Measurements from ENCODE around the gene HAO2.

HAO2 gene

GRCh38 chr1:119333163-119333896 is 35.3 kb upstream of the HAO2 start:
- TF ChIP-seq FOXM1 (IDR thresholded peaks at IDR 0.05; ENCODE audit: borderline replicate concordance, low read depth) (no peak), TAF1 (IDR thresholded peaks at IDR 0.05; ENCODE audit: low read depth) (no peak), USF1 (IDR thresholded peaks at IDR 0.05) (no peak), RAD21 (IDR thresholded peaks at IDR 0.05; ENCODE audit: low read depth) (no peak), CREB1 (IDR thresholded peaks at IDR 0.05; ENCODE audit: low read depth) (no peak), EGR1 (IDR thresholded peaks at IDR 0.05) (no peak), TCF12 (IDR thresholded peaks at IDR 0.05; ENCODE audit: low read depth) (no peak), YY1 (IDR thresholded peaks at IDR 0.05; ENCODE audit: low read depth) (no peak), NFIC (IDR thresholded peaks at IDR 0.05) (no peak), EP300 (IDR thresholded peaks at IDR 0.05; ENCODE audit: borderline replicate concordance) (no peak), CEBPB (IDR thresholded peaks at IDR 0.05) (no peak), ZBTB7A (IDR thresholded peaks at IDR 0.05; ENCODE audit: low read depth) (no peak), TEAD4 (IDR thresholded peaks at IDR 0.05) (no peak)
- TF ChIP-seq, protein P1, sequence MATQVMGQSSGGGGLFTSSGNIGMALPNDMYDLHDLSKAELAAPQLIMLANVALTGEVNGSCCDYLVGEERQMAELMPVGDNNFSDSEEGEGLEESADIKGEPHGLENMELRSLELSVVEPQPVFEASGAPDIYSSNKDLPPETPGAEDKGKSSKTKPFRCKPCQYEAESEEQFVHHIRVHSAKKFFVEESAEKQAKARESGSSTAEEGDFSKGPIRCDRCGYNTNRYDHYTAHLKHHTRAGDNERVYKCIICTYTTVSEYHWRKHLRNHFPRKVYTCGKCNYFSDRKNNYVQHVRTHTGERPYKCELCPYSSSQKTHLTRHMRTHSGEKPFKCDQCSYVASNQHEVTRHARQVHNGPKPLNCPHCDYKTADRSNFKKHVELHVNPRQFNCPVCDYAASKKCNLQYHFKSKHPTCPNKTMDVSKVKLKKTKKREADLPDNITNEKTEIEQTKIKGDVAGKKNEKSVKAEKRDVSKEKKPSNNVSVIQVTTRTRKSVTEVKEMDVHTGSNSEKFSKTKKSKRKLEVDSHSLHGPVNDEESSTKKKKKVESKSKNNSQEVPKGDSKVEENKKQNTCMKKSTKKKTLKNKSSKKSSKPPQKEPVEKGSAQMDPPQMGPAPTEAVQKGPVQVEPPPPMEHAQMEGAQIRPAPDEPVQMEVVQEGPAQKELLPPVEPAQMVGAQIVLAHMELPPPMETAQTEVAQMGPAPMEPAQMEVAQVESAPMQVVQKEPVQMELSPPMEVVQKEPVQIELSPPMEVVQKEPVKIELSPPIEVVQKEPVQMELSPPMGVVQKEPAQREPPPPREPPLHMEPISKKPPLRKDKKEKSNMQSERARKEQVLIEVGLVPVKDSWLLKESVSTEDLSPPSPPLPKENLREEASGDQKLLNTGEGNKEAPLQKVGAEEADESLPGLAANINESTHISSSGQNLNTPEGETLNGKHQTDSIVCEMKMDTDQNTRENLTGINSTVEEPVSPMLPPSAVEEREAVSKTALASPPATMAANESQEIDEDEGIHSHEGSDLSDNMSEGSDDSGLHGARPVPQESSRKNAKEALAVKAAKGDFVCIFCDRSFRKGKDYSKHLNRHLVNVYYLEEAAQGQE (IDR thresholded peaks at IDR 0.05; ENCODE audit: low read depth): no peak
- TF ChIP-seq, protein P2, sequence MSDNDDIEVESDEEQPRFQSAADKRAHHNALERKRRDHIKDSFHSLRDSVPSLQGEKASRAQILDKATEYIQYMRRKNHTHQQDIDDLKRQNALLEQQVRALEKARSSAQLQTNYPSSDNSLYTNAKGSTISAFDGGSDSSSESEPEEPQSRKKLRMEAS (IDR thresholded peaks at IDR 0.05): no peak

GRCh38 chr1:119336848-119337247 is 31.7 kb upstream of the HAO2 start:
- TF ChIP-seq EP300 (IDR thresholded peaks at IDR 0.05; ENCODE audit: borderline replicate concordance) (no peak), ZBTB7A (IDR thresholded peaks at IDR 0.05; ENCODE audit: low read depth) (no peak), CREB1 (IDR thresholded peaks at IDR 0.05; ENCODE audit: low read depth) (no peak), RAD21 (IDR thresholded peaks at IDR 0.05; ENCODE audit: low read depth) (no peak), USF1 (IDR thresholded peaks at IDR 0.05) (no peak), TAF1 (IDR thresholded peaks at IDR 0.05; ENCODE audit: low read depth) (no peak), TCF12 (IDR thresholded peaks at IDR 0.05; ENCODE audit: low read depth) (no peak), TEAD4 (IDR thresholded peaks at IDR 0.05) (no peak)
- TF ChIP-seq, protein P2 (IDR thresholded peaks at IDR 0.05): no peak

GRCh38 chr1:119338004-119338403 is 30.6 kb upstream of the HAO2 start:
- TF ChIP-seq USF1 (IDR thresholded peaks at IDR 0.05): no peak
- TF ChIP-seq EP300 (IDR thresholded peaks at IDR 0.05; ENCODE audit: borderline replicate concordance): no peak
- TF ChIP-seq NFIC (IDR thresholded peaks at IDR 0.05): no peak
- TF ChIP-seq FOXM1 (IDR thresholded peaks at IDR 0.05; ENCODE audit: borderline replicate concordance, low read depth): no peak
- TF ChIP-seq, protein P2 (IDR thresholded peaks at IDR 0.05): no peak
- TF ChIP-seq TAF1 (IDR thresholded peaks at IDR 0.05; ENCODE audit: low read depth): no peak
- no peak for TF ChIP-seq CEBPB (IDR thresholded peaks at IDR 0.05)
- TF ChIP-seq EGR1 (IDR thresholded peaks at IDR 0.05): no peak
- no peak for TF ChIP-seq YY1 (IDR thresholded peaks at IDR 0.05; ENCODE audit: low read depth)
- TF ChIP-seq ZBTB7A (IDR thresholded peaks at IDR 0.05; ENCODE audit: low read depth): no peak
- TF ChIP-seq, protein P1 (IDR thresholded peaks at IDR 0.05; ENCODE audit: low read depth): no peak
- TF ChIP-seq CREB1 (IDR thresholded peaks at IDR 0.05; ENCODE audit: low read depth): no peak
- TF ChIP-seq RAD21 (IDR thresholded peaks at IDR 0.05; ENCODE audit: low read depth): no peak
- TF ChIP-seq TEAD4 (IDR thresholded peaks at IDR 0.05): no peak
- no peak for TF ChIP-seq TCF12 (IDR thresholded peaks at IDR 0.05; ENCODE audit: low read depth)

GRCh38 chr1:119338757-119339156 is 29.8 kb upstream of the HAO2 start:
- TF ChIP-seq, protein P2 (IDR thresholded peaks at IDR 0.05): no peak
- no peak for TF ChIP-seq USF1 (IDR thresholded peaks at IDR 0.05)
- TF ChIP-seq TEAD4 (IDR thresholded peaks at IDR 0.05): no peak
- TF ChIP-seq, protein P1 (IDR thresholded peaks at IDR 0.05; ENCODE audit: low read depth): no peak
- no peak for TF ChIP-seq RAD21 (IDR thresholded peaks at IDR 0.05; ENCODE audit: low read depth)
- TF ChIP-seq ZBTB7A (IDR thresholded peaks at IDR 0.05; ENCODE audit: low read depth): no peak
- no peak for TF ChIP-seq YY1 (IDR thresholded peaks at IDR 0.05; ENCODE audit: low read depth)
- no peak for TF ChIP-seq CREB1 (IDR thresholded peaks at IDR 0.05; ENCODE audit: low read depth)
- no peak for TF ChIP-seq FOXM1 (IDR thresholded peaks at IDR 0.05; ENCODE audit: borderline replicate concordance, low read depth)
- TF ChIP-seq EGR1 (IDR thresholded peaks at IDR 0.05): no peak
- TF ChIP-seq NFIC (IDR thresholded peaks at IDR 0.05): no peak
- no peak for TF ChIP-seq TAF1 (IDR thresholded peaks at IDR 0.05; ENCODE audit: low read depth)
- no peak for TF ChIP-seq TCF12 (IDR thresholded peaks at IDR 0.05; ENCODE audit: low read depth)
- no peak for TF ChIP-seq CEBPB (IDR thresholded peaks at IDR 0.05)
